Measurements from ENCODE around the gene IARS1. TPM values are rescaled to one million over a fixed set of nuclear protein-coding genes. Genes with fewer than 3 reads are reported as not detected.

IARS1 gene
- total RNA-seq, 1 experiment from 2014 or later, result 220 TPM

DNA sequence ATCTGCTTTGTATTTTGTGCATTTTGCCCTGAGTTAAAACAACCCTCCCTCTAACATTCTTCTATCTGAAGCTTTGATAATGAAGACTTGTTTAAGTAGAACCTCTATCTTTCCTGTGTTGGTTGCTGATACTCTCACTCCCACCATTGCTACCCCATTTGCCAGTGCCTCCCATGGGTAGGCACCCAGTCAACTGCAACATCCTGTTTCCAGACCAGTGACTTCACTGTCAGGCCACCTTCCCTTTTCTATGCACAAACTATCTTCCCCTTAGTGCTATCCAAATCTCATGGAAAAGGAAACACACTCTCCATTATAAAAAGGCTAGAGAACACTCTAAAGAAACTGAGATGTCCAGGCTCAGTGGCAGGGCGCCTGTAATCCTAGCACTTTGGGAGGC lies 5.6 kb upstream of the IARS1 start (continued):
- no peak for TF ChIP-seq CTCF (IDR thresholded peaks at IDR 0.05)

- ChIA-PET POLR2A (no interaction called here), CTCF (no interaction called here)
- H3K27ac Mint-ChIP-seq, result no peak overlapping the region
- H3K9me3 Mint-ChIP-seq, result no peaks in the 10 kb centered on the region
- ATAC-seq (no peak), DNase-seq (ENCODE audit: low spot score) (no peak)
- H3K36me3 Mint-ChIP-seq, result peaks cover 55% of the 10 kb centered on the region
- TF ChIP-seq TP53 (CRISPR knock-in tag; IDR thresholded peaks at IDR 0.05) (no peak), ZNF671 (CRISPR knock-in tag; IDR thresholded peaks at IDR 0.05) (no peak), STAT6 (CRISPR knock-in tag; conservative IDR thresholded peaks at IDR 0.05; ENCODE audit: low read depth) (no peak), PRDM15 (CRISPR knock-in tag; IDR thresholded peaks at IDR 0.05) (no peak), ZBTB21 (CRISPR knock-in tag; IDR thresholded peaks at IDR 0.05; ENCODE audit: borderline replicate concordance) (no peak), GTF2I (CRISPR knock-in tag; conservative IDR thresholded peaks at IDR 0.05) (no peak)
- H3K4me3 Mint-ChIP-seq, result no peak overlapping the region
- H3K4me1 Mint-ChIP-seq, result peaks cover 6% of the 10 kb centered on the region
- H3K27me3 Mint-ChIP-seq (ENCODE audit: low read depth), result no peaks in the 10 kb centered on the region
These were observed 4.5 kb upstream of the IARS1 start for GRCh38 chr9:92298036-92298435.

GRCh38 chr9:92297611-92298010 lies 4.1 kb upstream of the IARS1 start:
- no peak overlapping the region for H3K4me3 Mint-ChIP-seq
- H3K36me3 Mint-ChIP-seq, result peaks cover 51% of the 10 kb centered on the region
- ChIA-PET POLR2A (no interaction called here), CTCF (no interaction called here)
- no peaks in the 10 kb centered on the region for H3K27me3 Mint-ChIP-seq (ENCODE audit: low read depth)
- H3K27ac Mint-ChIP-seq, result no peak overlapping the region
- no peak for DNase-seq (ENCODE audit: low spot score)
- peaks cover 10% of the 10 kb centered on the region for H3K4me1 Mint-ChIP-seq
- H3K9me3 Mint-ChIP-seq, result no peaks in the 10 kb centered on the region
- no peak for ATAC-seq
- TF ChIP-seq AFF4 (CRISPR knock-in tag; IDR thresholded peaks at IDR 0.05; ENCODE audit: borderline replicate concordance) (no peak), ZNF671 (CRISPR knock-in tag; IDR thresholded peaks at IDR 0.05) (no peak), SMAD4 (CRISPR knock-in tag; IDR thresholded peaks at IDR 0.05) (no peak), HMGXB4 (CRISPR knock-in tag; IDR thresholded peaks at IDR 0.05) (no peak), ZBTB21 (CRISPR knock-in tag; IDR thresholded peaks at IDR 0.05; ENCODE audit: borderline replicate concordance) (no peak), ELF4 (CRISPR knock-in tag; IDR thresholded peaks at IDR 0.05; ENCODE audit: low read depth) (no peak)
- TF ChIP-seq, protein P1, sequence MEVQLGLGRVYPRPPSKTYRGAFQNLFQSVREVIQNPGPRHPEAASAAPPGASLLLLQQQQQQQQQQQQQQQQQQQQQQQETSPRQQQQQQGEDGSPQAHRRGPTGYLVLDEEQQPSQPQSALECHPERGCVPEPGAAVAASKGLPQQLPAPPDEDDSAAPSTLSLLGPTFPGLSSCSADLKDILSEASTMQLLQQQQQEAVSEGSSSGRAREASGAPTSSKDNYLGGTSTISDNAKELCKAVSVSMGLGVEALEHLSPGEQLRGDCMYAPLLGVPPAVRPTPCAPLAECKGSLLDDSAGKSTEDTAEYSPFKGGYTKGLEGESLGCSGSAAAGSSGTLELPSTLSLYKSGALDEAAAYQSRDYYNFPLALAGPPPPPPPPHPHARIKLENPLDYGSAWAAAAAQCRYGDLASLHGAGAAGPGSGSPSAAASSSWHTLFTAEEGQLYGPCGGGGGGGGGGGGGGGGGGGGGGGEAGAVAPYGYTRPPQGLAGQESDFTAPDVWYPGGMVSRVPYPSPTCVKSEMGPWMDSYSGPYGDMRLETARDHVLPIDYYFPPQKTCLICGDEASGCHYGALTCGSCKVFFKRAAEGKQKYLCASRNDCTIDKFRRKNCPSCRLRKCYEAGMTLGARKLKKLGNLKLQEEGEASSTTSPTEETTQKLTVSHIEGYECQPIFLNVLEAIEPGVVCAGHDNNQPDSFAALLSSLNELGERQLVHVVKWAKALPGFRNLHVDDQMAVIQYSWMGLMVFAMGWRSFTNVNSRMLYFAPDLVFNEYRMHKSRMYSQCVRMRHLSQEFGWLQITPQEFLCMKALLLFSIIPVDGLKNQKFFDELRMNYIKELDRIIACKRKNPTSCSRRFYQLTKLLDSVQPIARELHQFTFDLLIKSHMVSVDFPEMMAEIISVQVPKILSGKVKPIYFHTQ (CRISPR knock-in tag; IDR thresholded peaks at IDR 0.05), result no peak
- TF ChIP-seq, protein P2, sequence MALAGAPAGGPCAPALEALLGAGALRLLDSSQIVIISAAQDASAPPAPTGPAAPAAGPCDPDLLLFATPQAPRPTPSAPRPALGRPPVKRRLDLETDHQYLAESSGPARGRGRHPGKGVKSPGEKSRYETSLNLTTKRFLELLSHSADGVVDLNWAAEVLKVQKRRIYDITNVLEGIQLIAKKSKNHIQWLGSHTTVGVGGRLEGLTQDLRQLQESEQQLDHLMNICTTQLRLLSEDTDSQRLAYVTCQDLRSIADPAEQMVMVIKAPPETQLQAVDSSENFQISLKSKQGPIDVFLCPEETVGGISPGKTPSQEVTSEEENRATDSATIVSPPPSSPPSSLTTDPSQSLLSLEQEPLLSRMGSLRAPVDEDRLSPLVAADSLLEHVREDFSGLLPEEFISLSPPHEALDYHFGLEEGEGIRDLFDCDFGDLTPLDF (CRISPR knock-in tag; IDR thresholded peaks at IDR 0.05), result no peak

Data from WTC11 (cell line).